WTC11 (cell line): ENCODE measurements around the gene GNAI1. TPM values are rescaled to one million over a fixed set of nuclear protein-coding genes. Genes with fewer than 3 reads are reported as not detected.

Experiments used
- ATAC-seq: fragments of 200-7000 bp; cut with Tn5 transposase; 2 replicates; pipeline ENCODE4 v1.10.0; 2021; ENCODE audit warnings: mild to moderate bottlenecking, moderate library complexity
- CTCF ChIA-PET: fragments of 300-600 bp; sonication (Branson Sonifier 250); formaldehyde crosslinking; loops from one replicate; lab custom pipeline; 2021; ENCODE audit warnings: antibody characterized with exemption; lab: Charles Lee
- POLR2A ChIA-PET: fragments of 350-600 bp; sonication (Branson Sonifier 250); formaldehyde crosslinking; loops from one replicate; lab custom pipeline; 2021; ENCODE audit warnings: antibody characterized with exemption; lab: Charles Lee
- DNase-seq: peaks from one replicate; pipeline ENCODE4 v3.0.0; 2021; ENCODE audit warnings: low spot score
- H3K27ac Mint-ChIP-seq: 2 replicates; pipeline ENCODE4 v1.8.0; 2021; ENCODE audit warnings: mixed read lengths
- H3K27me3 Mint-ChIP-seq: 2 replicates; pipeline ENCODE4 v1.8.0; 2021; ENCODE audit warnings: low read depth, mild to moderate bottlenecking, moderate library complexity, mixed read lengths
- H3K36me3 Mint-ChIP-seq: 2 replicates; pipeline ENCODE4 v1.8.0; 2021; ENCODE audit warnings: mixed read lengths
- H3K4me1 Mint-ChIP-seq: 2 replicates; pipeline ENCODE4 v1.8.0; 2022; ENCODE audit warnings: mixed read lengths
- H3K4me3 Mint-ChIP-seq: 2 replicates; pipeline ENCODE4 v1.8.0; 2021; ENCODE audit warnings: mild to moderate bottlenecking, moderate library complexity, mixed read lengths
- H3K9me3 Mint-ChIP-seq: 2 replicates; pipeline ENCODE4 v1.8.0; 2021; ENCODE audit warnings: mixed read lengths
- ATF1 ChIP-seq: sonication (generic); formaldehyde crosslinking; IDR thresholded peaks from 2 replicates; pipeline ENCODE4 v1.8.1; 2023; ENCODE audit warnings: mild to moderate bottlenecking, moderate library complexity, missing genetic modification reagents
- HMGA2 ChIP-seq: fragments of 250-450 bp; sonication (Bioruptor Pico); IDR thresholded peaks from 2 replicates; pipeline ENCODE4 v1.4.0; 2021; ENCODE audit warnings: mild to moderate bottlenecking, moderate library complexity
- IRF2 ChIP-seq: sonication (generic); formaldehyde crosslinking; IDR thresholded peaks from 2 replicates; pipeline ENCODE4 v1.8.0; 2022; ENCODE audit warnings: low read depth, missing genetic modification reagents, borderline replicate concordance
- OVOL2 ChIP-seq: fragments of 250-450 bp; sonication (Bioruptor Pico); IDR thresholded peaks from 2 replicates; pipeline ENCODE4 v1.9.0; 2021; ENCODE audit warnings: mild to moderate bottlenecking, borderline replicate concordance
- PRDM15 ChIP-seq: sonication (generic); formaldehyde crosslinking; IDR thresholded peaks from 2 replicates; pipeline ENCODE4 v1.8.0; 2022; ENCODE audit warnings: missing genetic modification reagents
- SMAD4 ChIP-seq: sonication (generic); formaldehyde crosslinking; IDR thresholded peaks from 2 replicates; pipeline ENCODE4 v1.8.0; 2022; ENCODE audit warnings: mild to moderate bottlenecking, missing genetic modification reagents
- ZNF317 ChIP-seq: sonication (generic); formaldehyde crosslinking; IDR thresholded peaks from 2 replicates; pipeline ENCODE4 v1.8.1; 2023; ENCODE audit warnings: low read depth, mild to moderate bottlenecking, moderate library complexity, missing genetic modification reagents, borderline replicate concordance
- ZNF416 ChIP-seq: fragments of 250-450 bp; sonication (Bioruptor Pico); IDR thresholded peaks from 2 replicates; pipeline ENCODE4 v1.9.0; 2021; ENCODE audit warnings: mild to moderate bottlenecking, inconsistent platforms
- ZNF425 ChIP-seq: fragments of 250-450 bp; sonication (Bioruptor Pico); conservative IDR thresholded peaks from 2 replicates; pipeline ENCODE4 v1.9.0; 2021; ENCODE audit warnings: mild to moderate bottlenecking
- total RNA-seq: library from RNA; stranded (reverse); gene quantifications from 3 replicates; pipeline ENCODE4 v1.2.3, GENCODE V29; 2021
- TF ChIP-seq, protein P1 (sequence below): sonication (generic); formaldehyde crosslinking; IDR thresholded peaks from 2 replicates; pipeline ENCODE4 v1.8.1; 2023; ENCODE audit warnings: mild to moderate bottlenecking, missing genetic modification reagents, borderline replicate concordance
- TF ChIP-seq, protein P2 (sequence below): sonication (generic); formaldehyde crosslinking; IDR thresholded peaks from 2 replicates; pipeline ENCODE4 v1.8.1; 2022; ENCODE audit warnings: mild to moderate bottlenecking, moderate library complexity, missing genetic modification reagents
- TF ChIP-seq, protein P3 (sequence below): sonication (generic); formaldehyde crosslinking; IDR thresholded peaks from 2 replicates; pipeline ENCODE4 v1.8.1; 2022; ENCODE audit warnings: low read depth, mild to moderate bottlenecking, moderate library complexity, missing genetic modification reagents, borderline replicate concordance
- TF ChIP-seq, protein P4 (sequence below): sonication (generic); formaldehyde crosslinking; IDR thresholded peaks from 2 replicates; pipeline ENCODE4 v1.8.1; 2023; ENCODE audit warnings: mild to moderate bottlenecking, missing genetic modification reagents
- TF ChIP-seq, protein P5 (sequence below): fragments of 200-600 bp; IDR thresholded peaks from 2 replicates; pipeline ENCODE4 v1.8.0; 2022; ENCODE audit warnings: antibody characterized with exemption

The GNAI1 gene
- total RNA-seq, 1 experiment from 2014 or later: 26.7 TPM

DNA sequence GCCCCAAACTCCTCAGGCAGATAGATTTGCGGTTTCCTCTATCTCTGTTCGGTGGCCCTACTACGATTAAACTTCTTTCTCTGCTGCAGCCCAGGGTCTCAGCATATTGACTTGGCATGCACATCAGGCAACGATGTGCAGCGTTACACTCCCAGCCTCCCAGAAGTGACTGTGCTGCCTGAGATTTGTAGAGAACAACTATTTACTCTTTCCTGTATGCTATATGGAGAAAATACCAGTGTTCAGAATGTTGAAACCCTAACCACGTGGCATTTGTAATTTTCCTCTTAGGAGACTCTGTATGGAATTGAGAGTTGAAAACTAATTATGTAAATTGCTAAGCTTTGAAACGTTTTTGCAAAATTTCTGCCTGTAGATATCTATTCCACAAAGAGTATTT lies 50.9 kb downstream of the GNAI1 start (continued):
- TF ChIP-seq, protein P1, sequence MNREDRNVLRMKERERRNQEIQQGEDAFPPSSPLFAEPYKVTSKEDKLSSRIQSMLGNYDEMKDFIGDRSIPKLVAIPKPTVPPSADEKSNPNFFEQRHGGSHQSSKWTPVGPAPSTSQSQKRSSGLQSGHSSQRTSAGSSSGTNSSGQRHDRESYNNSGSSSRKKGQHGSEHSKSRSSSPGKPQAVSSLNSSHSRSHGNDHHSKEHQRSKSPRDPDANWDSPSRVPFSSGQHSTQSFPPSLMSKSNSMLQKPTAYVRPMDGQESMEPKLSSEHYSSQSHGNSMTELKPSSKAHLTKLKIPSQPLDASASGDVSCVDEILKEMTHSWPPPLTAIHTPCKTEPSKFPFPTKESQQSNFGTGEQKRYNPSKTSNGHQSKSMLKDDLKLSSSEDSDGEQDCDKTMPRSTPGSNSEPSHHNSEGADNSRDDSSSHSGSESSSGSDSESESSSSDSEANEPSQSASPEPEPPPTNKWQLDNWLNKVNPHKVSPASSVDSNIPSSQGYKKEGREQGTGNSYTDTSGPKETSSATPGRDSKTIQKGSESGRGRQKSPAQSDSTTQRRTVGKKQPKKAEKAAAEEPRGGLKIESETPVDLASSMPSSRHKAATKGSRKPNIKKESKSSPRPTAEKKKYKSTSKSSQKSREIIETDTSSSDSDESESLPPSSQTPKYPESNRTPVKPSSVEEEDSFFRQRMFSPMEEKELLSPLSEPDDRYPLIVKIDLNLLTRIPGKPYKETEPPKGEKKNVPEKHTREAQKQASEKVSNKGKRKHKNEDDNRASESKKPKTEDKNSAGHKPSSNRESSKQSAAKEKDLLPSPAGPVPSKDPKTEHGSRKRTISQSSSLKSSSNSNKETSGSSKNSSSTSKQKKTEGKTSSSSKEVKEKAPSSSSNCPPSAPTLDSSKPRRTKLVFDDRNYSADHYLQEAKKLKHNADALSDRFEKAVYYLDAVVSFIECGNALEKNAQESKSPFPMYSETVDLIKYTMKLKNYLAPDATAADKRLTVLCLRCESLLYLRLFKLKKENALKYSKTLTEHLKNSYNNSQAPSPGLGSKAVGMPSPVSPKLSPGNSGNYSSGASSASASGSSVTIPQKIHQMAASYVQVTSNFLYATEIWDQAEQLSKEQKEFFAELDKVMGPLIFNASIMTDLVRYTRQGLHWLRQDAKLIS (CRISPR knock-in tag): no peak

DNA sequence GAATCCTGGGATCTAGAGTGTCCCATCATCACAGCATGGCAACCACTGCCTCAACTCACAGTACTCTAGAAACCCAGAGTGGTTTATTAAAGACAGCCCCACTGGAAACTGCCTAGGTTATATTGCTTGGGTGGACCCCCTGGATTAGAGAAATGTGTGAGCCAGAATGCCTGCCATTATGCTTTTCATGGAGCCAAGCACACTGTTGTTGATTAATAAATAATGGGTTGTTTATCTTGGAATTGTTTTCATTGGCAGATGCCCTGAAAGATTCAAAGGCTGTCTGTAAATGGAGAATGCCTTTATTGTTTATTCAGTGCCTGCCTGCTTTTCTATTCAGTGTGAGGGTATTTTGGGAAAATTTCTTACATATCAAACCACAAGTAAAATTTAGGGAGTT lies 52.1 kb downstream of the GNAI1 start:
- ChIA-PET CTCF (no interaction called here), POLR2A (no interaction called here)
- H3K27ac Mint-ChIP-seq: peak overlapping the region; percentile 85
- no peaks in the 10 kb centered on the region for H3K27me3 Mint-ChIP-seq
- DNase-seq: no peak
- no peaks in the 10 kb centered on the region for H3K36me3 Mint-ChIP-seq
- H3K9me3 Mint-ChIP-seq: no peaks in the 10 kb centered on the region
- TF ChIP-seq HMGA2 (CRISPR knock-in tag) (no peak), SMAD4 (CRISPR knock-in tag) (no peak), OVOL2 (no peak), ZNF317 (CRISPR knock-in tag) (no peak), ZNF416 (CRISPR knock-in tag) (no peak), ATF1 (no peak), PRDM15 (CRISPR knock-in tag) (no peak), ZNF425 (CRISPR knock-in tag) (no peak), IRF2 (CRISPR knock-in tag) (no peak)
- TF ChIP-seq, protein P2, sequence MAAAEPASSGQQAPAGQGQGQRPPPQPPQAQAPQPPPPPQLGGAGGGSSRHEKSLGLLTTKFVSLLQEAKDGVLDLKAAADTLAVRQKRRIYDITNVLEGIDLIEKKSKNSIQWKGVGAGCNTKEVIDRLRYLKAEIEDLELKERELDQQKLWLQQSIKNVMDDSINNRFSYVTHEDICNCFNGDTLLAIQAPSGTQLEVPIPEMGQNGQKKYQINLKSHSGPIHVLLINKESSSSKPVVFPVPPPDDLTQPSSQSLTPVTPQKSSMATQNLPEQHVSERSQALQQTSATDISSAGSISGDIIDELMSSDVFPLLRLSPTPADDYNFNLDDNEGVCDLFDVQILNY: no peak
- TF ChIP-seq, protein P3, sequence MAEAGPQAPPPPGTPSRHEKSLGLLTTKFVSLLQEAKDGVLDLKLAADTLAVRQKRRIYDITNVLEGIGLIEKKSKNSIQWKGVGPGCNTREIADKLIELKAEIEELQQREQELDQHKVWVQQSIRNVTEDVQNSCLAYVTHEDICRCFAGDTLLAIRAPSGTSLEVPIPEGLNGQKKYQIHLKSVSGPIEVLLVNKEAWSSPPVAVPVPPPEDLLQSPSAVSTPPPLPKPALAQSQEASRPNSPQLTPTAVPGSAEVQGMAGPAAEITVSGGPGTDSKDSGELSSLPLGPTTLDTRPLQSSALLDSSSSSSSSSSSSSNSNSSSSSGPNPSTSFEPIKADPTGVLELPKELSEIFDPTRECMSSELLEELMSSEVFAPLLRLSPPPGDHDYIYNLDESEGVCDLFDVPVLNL (CRISPR knock-in tag): no peak
- TF ChIP-seq, protein P4, sequence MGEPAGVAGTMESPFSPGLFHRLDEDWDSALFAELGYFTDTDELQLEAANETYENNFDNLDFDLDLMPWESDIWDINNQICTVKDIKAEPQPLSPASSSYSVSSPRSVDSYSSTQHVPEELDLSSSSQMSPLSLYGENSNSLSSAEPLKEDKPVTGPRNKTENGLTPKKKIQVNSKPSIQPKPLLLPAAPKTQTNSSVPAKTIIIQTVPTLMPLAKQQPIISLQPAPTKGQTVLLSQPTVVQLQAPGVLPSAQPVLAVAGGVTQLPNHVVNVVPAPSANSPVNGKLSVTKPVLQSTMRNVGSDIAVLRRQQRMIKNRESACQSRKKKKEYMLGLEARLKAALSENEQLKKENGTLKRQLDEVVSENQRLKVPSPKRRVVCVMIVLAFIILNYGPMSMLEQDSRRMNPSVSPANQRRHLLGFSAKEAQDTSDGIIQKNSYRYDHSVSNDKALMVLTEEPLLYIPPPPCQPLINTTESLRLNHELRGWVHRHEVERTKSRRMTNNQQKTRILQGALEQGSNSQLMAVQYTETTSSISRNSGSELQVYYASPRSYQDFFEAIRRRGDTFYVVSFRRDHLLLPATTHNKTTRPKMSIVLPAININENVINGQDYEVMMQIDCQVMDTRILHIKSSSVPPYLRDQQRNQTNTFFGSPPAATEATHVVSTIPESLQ: no peak
- TF ChIP-seq, protein P5, sequence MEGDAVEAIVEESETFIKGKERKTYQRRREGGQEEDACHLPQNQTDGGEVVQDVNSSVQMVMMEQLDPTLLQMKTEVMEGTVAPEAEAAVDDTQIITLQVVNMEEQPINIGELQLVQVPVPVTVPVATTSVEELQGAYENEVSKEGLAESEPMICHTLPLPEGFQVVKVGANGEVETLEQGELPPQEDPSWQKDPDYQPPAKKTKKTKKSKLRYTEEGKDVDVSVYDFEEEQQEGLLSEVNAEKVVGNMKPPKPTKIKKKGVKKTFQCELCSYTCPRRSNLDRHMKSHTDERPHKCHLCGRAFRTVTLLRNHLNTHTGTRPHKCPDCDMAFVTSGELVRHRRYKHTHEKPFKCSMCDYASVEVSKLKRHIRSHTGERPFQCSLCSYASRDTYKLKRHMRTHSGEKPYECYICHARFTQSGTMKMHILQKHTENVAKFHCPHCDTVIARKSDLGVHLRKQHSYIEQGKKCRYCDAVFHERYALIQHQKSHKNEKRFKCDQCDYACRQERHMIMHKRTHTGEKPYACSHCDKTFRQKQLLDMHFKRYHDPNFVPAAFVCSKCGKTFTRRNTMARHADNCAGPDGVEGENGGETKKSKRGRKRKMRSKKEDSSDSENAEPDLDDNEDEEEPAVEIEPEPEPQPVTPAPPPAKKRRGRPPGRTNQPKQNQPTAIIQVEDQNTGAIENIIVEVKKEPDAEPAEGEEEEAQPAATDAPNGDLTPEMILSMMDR: no peak
- TF ChIP-seq, protein P1 (CRISPR knock-in tag): no peak
- TF ChIP-seq, all 79 proteins: peak for 0
- no peak for ATAC-seq
- Mint-ChIP-seq H3K4me3 (no peak overlapping the region), H3K4me1 (peaks cover 77% of the 10 kb centered on the region)
